Hypothalamus (tissue), 51 donors: Measurements from ENCODE around the gene DIP2C.
"Not testable (repeated sequence)": the region's sequence is repeated elsewhere in the genome, so short reads cannot be mapped to it uniquely, and the experiment has no call there.

ENCODE experiments used
- DNase-seq, 51 donors: peaks; one replicate each; lab custom pipeline; 2025; lab: John Stamatoyannopoulos, UW

Gene DIP2C

GRCh38 chr10:326894-327635, 362.4 kb downstream of the DIP2C start:
- no peak for DNase-seq

- no peak for DNase-seq
Measured at GRCh38 chr10:326350-326749, 363.1 kb downstream of the DIP2C start.

- DNase-seq, result no peak
Measured at GRCh38 chr10:325282-325681, 364.2 kb downstream of the DIP2C start.

DNA sequence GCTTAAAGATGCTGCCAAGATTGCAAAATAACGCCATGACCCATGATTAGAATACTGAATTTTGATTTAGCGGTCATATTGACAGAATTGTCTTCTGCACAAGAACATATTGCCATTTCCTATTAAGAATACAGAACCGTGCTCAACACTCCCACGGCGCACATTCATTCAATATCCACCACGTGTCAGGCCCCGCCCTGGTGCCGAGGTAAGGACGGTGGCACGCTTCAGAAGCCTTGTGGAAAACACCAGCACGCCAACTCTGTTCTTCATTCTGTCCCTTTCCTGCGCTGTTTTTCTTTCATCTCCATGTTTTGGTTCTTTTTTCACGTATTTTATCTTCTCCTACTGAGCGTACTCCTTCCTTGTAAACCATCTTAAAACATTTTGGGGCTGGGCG, 364.9 kb downstream of the DIP2C start:
- no peak for DNase-seq

DNA sequence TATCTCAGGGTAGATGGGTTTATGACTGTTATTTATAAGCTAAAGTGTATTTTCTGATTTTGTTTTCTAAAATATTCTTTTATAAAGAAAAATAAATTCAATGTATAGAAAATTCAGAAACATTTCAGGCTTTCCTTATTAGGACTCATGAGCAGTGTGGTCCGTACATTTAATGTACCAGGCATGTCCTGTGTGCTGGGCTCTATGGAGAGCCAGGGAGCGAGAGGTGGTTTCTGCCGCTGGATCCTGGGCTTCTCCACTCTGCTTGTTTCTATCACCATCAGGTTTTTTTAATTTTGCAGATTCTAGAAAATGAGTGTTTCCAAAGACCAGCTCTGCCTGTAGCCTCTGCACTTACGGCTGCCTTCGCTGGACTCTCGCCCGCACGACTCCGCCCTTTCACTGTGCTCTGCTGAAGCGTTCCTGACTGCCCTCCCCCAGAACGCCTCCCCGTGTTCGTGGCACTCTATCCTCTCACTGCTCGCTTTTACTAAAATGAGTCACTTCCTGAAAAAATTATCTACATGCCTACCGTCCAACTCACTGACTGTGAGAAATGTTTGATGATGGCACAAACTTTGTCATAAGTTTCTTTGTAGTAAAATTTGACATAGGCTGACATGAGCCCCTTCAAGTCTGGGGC, 365.7 kb downstream of the DIP2C start:
- DNase-seq, result peak in 2 of 51 donors; percentile 44 to 67

- not testable (repeated sequence) for DNase-seq
Measured at GRCh38 chr10:323046-323445, 366.4 kb downstream of the DIP2C start.

DNA sequence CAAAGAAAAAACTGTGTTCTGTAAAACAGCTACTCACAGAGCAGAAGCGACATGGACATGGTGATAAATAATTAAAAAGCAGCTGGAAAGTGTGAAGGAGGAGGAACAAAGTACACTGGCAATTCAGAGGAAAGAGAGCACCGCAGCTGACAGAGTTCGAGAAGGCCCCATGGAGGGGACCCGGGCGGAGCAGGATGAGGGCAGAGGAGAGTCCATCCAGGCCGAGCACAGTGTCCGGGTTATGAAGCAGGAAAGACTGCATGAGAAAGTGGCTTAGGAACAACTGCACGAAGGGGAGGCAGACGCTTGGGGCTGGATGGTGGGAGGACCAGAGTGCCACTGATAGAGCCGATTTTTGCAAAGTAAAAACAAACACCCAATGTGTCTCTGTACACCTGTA, 368.7 kb downstream of the DIP2C start:
- DNase-seq, result no peak

DNA sequence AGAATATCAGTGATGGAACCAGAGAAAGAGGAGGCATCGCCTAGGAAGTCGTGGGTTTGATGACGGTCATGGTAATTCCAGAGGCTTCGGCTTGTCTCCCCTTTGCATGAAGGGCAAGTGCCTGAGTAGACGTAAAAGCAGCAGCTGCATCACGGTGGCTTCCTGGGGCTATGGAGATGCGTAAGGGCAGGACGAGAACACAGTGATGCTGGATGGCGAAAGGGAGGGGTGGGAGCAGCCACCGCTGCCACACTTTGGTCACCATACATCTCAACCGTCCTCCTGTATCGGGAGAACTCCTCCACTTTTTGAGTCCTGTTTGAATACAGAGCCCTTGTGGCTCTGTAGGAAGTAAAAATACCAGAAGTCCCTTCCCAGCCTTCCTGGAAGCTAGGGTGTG, 371.5 kb downstream of the DIP2C start:
- DNase-seq, result no peak

GRCh38 chr10:317271-317769, 372.1 kb downstream of the DIP2C start:
- DNase-seq, result no peak

GRCh38 chr10:316390-316789, 373.1 kb downstream of the DIP2C start:
- no peak for DNase-seq

DNA sequence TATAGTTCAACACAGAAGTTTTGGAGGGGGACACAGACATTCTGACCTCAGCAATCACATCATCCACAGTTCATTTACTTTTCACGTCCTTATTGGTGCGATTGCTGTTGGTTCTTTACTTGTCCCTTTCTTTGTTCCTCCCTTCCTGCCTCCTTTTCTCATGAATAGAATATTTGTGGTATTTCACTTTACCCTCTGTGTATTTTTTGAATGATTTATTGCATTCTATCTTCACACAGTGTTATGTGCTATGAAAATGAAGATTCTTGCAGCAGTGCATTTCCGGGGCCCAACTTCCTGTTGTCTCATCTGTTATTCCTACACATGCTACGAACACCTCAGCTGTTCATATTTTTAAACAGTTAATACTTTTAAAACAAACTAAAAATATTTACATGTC, 374.6 kb downstream of the DIP2C start:
- DNase-seq, result no peak

DNA sequence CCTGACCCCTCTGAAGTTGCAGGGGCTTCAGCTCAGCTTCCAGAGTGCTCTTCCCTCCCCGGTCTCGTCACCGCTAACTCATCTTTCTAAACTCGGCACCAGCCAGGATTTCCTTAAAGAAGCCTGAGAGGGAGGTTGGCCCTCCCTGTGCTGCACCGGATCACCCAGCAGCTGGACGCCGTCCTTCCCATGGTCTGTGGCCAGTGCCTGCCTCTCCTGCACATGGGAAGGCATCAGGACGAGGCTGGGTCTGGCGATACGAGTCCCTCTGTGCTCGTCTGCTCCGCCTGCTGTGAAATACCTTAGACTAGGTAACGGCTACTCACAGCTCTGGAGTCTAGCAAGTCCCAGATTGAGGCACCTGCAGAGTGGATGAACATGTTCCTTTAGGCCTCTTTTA, 375.1 kb downstream of the DIP2C start:
- no peak for DNase-seq

DNA sequence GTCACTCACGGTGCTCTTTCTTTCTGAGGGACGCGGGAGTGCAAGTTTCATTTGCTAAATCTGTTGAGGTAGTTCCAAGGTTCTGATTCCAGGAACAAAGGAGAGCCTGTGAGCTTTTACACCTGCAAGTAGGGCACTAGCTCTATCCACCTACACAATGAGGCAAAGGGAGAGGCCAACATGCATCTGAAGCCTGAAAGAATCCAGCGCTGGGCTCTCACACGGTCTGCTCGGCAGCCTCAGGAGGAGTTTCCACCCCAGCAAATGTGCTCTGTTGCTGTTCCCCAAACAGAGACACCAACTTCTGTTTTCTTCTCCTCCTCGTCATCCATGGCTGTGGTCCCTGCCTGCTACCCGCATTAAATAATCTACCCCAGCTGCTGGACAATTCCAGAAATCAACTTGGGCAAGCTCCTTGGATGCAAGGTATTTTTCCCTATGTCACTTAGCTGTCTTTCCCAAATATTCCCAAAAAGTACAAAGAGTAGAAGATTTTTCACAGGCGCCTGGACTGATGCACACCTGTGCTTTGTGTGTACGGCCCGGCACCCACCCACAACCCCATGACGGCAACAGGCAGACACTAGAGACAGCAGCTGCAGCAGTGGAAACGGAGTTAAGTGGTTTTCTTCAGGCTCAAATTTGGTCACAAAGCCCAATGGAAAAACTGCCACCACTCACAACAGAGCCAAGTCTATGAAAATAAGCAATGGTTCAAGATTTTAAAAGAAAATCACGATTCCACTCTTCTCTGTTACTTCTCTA, 377.4 kb downstream of the DIP2C start:
- no peak for DNase-seq

DNA sequence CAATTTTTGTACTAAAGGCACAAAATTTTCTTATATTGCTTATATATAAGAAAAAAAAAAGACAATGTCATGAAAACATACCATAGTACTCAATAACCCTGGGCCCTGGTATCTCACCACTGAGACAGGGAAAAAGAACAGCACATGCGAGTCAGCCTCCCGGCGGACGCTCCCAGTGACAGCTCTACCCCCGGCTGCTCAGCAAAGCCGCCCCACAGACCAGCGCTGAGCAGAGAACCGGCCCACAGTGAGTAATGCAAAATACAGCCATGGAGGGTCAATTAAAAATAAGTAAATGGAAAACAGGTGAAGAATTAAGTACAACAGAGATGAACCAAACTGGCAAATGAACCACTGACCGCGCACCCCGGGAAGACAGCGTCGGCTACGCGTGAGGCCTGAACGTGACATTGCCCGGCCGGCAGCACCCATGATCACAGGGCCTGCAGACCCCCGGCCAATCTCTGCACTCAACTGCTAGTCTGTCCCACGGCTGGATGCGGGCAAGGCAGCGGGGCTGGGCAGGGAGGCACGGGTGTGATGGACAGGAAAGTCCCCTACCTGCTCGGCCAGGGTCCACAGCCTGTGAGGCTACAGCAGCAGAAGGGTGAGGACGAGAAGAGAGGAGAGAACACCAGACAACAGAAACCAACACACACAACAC, 378.4 kb downstream of the DIP2C start:
- DNase-seq, result no peak

GRCh38 chr10:310371-310770, 379.1 kb downstream of the DIP2C start:
- DNase-seq, result no peak

GRCh38 chr10:308572-309085, 380.8 kb downstream of the DIP2C start:
- DNase-seq, result no peak

GRCh38 chr10:308101-308500, 381.4 kb downstream of the DIP2C start:
- no peak for DNase-seq

GRCh38 chr10:307659-308058, 381.8 kb downstream of the DIP2C start:
- no peak for DNase-seq

- no peak for DNase-seq
Measured at GRCh38 chr10:306675-307185, 382.7 kb downstream of the DIP2C start.

DNA sequence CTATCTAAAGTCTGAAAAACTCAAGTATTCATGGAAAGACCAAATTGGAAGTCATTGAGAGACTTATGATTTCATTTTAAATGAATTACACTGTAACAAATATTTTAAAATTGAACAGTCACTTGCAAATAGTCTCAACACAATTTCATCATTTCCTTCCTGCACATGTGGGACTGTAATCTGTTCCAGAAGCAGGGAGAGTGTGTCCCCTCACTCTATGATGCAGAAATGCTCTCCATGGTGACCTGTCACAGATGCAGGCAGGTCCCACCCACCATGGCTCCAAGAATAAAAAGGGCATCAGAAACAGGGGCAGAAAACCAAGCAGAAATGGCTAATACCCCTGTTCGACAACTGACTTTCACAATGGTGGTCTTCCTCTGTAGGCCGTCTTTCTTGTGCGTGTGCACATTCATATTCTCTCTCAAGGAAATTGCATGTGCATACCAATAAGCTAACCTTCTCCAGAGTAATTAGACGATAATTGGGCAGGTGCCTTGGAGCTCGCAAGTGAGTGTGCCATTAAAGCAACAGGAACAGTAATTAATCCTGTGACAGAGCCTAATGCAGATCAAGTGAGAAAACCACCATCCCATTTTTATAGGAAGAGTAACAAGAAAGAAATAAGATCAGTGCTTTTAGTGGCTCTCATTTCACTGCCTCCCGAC, 383.3 kb downstream of the DIP2C start:
- DNase-seq, result no peak
